Left forelimb (tissue), 1 donor: ENCODE measurements around the gene ADORA1.
A peak's percentile ranks its signal among the peaks of the same experiment; 100 is the strongest.

ENCODE experiments used
- DNase-seq: peaks from one replicate; pipeline ENCODE4 v3.0.0-alpha.2; 2018; ENCODE audit warnings: low spot score

The ADORA1 gene

DNA sequence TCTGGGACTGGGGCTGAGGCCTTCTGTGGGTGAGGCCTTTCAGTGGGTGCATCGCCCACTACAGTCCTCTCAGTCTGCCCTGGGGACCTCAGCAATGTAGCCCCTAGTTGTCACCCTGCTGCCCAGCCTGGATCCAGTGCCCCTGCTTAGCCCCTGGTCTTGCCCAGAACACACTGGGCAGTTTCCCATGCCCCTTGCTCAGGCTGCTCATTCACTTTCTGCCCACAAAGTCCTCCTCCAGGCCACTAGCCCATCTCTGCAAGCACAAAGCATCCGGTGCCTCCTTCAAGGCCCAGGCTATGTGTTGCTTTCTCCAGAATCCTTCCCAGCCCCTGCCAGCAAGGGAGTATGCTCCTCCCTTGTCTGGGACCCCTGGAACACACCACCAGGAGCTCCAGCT is 5.4 kb upstream of the ADORA1 start:
- DNase-seq = peak; percentile 14

DNA sequence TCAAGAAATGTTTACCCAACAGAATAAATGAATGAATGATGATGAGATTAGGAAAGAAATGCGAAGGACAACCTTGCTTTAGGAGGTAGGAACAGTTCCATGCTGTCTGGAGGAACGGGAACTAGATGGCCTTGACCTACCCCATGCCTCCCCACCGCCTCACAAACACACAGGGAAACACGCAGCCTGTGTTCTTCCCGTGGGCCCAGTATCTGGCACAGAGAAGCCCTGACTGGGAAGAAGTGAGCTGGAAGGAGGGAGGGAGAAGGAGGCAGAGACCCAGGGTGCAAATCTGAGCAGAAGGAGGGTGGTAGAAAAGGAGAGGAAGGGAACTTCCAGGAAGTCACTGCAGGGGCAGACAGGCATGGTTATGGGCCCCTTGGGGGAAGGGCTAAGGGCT is 3.5 kb upstream of the ADORA1 start:
- DNase-seq = peak; percentile 15

DNA sequence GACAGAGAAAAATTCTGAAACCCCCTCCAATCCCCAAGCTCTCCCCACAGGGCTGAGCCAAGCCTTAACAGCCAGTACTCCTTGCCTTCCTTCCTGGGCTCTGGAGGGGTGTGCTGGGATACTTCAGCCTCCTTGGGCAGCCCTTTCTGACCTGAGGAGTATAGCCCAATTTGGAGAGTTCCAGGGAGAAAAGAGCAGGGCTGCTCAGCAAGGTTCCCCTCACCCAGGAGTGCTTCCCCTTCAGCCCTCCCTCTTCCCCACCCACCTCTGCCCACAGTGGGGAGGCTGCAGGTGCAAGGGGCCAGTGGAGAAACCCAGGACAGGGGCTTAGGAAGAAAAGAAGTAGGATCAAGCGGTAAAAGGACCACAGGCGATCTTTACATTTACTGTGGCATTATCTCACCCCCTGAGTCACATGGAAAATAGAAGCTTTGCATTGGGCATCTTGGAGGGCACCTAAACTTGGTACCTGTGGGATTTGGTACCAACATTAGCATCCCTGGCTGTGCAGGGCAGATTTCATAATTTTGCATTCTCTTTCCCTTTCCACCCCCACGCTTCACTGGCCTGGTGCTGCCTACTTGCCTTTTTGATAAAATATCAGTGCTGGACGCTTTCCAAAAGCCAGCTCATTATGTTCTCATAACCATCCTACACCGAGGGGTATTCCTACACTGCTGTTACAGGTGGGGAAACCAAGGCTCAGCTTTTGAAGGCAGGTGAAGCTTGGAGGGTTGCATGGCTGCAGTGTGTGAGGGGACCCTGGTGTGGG is 2.8 kb upstream of the ADORA1 start:
- no peak for DNase-seq

DNA sequence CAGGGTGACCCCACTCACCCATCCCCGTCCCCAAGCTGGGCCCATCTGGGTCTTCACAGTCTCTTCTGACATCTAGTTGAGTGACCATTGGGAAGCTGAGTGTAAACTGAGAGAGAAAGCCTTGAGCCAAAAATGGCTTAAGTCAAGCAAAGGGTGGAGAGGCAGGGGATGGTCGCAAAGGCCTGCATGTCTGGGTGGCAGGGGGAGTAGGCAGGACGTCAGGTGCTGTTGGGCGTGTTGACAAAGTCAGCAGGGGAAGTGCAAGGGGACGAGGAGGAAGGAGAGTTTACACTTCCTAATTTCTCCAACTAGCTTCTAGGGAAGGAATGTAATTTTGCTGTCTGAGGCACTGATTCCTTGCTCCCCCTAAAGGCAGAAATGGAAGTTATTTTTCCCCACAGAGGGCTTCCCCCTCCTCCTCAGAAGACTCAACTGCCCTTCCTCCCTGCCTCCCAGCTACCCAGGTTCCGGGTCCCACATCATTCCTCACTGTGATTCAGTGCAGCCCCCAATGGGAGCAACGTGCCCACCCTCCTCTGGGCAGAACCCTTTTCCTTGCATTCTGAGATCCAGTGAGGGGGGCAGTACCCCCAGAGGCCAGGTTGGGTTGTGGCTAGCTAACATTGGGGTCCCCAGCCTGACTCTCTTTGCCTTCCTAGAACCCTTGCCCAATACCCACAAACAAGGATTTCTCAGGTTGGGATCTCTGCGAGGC is 1.2 kb upstream of the ADORA1 start:
- DNase-seq = peak; percentile 53

DNA sequence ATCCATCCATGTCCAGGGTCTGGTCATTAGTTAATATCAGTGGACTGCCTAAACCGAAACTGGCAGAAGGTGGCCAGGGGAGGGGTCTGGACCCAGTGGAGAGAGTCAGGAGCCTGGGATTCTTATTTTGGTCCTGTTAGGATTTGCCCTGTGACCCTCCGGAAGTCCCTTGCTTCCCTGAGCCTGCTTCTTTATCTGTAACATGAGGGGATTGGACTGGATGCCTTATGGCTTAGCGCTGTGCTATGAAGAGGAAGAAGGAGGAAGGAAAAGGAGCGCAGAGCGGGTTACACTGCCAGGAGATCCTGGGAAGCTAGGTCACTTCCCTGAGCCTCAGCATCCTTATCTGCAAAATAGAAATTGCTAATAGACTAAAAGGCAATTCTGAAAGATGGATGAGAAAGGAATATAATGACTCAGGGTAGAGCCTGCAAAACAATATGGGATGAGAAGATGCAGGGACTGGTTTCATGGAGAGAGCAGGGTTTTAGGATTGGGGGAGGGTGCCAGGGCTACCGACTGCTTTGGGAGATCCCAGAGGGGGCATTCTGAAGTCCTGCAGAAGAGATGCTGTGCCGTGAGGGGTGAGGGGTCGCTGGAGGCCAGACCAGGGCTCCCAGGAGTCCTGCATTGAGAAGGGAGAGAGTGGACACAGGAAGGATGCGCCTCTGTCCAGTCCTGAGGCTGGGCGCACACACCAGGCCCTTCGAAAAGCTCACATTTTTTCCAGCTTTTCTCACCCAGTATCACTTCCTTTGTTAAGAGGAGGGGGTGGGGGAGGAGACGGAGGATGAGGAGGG is 460 bp upstream of the ADORA1 start:
- DNase-seq = peak; percentile 14

DNA sequence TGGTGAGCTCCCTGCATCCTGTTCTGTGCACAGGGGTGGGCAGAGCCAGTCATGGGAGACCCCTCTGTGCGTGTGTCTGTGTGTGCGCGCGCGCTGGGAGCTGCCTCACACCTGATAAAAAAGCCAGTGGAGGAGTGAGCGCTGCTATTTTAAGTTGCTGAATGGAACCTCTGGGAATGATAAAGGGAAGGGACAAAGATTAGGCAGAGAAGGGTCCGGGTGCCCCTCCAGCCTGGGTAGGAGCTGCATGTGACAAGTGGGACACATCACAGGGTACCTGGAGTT is 847 bp downstream of the ADORA1 start:
- DNase-seq = no peak

- DNase-seq = peak; percentile 63
These were observed 1.4 kb downstream of the ADORA1 start for GRCh38 chr1:203128716-203129500.

DNA sequence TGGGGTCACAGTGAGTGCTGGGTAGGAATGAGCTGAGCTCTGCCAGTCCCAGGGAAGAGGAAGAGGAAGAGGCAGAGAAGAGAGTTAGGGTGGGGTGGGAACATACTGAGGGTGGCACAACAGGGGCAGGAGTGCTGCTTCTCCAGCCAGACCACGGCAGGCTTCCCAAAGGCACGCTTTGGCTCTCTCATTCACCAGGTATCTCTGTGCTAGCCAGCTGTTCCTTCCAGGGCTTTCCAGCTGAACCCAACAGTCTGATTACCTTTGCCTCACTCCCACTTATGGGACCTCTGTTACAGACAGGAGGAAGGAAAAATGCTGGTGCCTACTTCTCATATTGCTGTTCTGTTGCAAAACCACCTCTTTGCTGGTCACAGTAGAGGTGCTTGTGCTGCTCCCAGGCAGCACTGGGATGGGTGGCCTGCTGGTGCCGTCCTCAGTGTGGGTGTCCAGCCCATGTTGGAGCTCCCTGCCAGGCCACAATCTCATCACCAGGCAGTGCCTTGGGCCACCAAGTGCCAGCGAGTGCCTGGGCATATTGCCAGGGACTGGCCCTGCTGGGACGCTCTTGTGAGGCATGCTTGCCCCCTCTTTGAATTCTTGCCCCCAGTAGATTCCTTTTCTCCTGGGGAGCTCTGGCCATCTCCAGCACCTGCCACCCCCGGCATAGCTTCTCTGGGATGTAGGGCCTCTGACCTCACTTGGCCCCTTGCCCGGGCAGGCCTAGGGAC is 2.1 kb downstream of the ADORA1 start:
- peak; percentile 54 for DNase-seq

GRCh38 chr1:203130358-203130985 is 2.9 kb downstream of the ADORA1 start:
- DNase-seq = peak; percentile 14

DNA sequence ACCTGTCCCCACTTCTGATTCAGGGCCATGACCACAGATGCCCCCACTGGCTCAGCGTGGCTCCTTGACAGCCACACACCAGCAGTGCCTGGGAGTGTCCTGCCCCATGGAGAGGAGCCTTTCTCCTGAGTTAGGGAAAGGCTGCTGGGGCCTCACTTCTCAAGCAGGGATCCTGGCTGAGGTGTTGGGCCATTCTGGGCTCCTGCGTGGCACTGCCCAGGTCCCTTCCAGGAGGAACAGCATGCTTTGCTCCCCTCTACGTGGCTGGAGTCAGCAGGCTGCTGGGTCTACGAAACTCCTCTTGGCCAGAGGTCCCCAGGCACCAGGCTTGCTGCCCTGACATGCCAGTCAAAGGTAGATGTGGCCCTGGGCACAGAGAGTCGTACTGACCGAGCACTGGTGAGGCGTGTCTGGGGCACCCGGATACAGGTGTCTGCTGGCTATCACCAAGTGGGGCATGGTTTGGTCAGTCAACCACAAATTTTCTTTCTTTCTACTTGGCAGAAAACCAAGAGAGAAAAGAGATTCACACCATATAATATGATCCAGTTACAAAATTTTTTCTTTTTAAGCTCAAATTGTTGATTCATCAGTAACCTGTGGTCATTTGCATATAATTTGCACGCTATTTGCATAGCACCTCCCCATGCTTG is 4.1 kb downstream of the ADORA1 start:
- DNase-seq = no peak

DNA sequence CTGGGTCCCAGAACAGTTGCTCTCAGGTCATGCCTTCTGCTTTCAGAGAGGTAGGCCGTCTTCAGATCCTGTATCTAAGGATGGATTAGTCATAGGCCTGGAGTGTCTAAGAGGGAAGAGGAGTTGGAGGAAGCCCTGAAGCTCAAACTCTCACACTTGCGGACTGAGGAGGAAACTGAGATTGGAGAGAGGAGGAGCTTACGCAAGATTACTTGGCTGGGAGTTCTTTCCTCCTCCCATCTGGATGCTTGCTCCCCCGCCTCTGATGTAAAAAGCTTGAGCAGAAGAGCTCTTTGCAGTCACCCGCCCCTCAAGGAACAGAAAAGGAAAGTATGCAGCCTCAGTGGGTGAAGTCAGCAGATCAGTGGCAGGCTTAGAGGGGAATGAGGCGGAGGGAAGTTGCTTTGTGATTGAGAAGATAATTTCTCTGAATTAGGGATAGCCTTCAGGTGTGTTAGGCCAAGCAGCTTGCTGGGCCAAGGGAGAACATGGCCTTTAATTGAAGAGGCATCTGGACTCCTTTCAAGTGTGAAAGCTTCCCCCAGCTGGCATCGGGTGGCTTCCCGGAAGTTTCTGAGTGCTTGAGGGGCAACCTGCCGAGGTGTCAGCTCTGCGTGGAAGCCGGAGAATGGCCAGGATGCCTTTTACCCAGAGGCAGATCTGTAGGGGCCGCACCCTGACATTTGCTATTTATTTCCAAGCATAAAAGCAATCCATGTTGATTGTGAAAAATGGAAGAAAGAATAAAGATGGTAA is 6.6 kb downstream of the ADORA1 start:
- DNase-seq = no peak

GRCh38 chr1:203135636-203136305 is 8.2 kb downstream of the ADORA1 start:
- no peak for DNase-seq

- DNase-seq = no peak
These were observed 9.0 kb downstream of the ADORA1 start for GRCh38 chr1:203136409-203137042.

DNA sequence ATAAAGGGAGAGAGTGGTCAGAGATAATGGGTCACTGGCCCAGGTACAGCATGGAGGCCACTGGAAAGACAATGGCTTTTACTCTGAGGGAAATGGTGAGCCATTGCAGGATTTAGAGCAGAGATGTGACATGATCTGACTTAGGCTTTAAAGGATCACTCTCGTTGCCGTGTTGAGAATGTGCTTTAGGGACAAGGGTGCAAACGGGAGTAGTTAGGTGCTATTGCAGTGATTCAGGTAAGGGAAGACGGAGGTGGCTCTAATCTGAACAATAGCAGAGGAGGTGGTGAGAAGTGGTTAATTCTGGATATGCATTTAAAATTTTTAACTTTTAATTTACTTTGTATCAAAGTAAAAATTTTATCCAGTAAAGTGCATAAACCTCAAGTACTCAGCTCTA is 9.8 kb downstream of the ADORA1 start:
- DNase-seq = no peak

DNA sequence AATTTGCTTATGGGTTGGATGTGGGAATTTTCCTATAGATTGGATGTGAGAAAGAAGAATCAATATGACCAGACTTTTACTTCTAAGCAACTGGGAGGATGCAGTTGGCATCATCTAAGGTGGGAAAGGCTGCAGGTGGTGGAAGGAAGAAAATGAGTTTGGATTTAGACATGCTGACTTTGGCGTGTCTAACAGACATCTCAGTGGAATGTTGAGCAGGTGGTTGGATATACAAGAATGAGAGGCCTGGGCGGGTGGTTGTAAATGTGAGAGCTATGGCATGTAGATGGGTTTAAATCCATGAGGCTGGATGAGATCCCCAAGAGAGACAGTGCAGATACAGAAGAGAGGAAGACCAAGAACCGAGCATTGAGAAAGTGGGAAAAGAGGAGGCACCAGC is 10.5 kb downstream of the ADORA1 start:
- no peak for DNase-seq

- DNase-seq = no peak
These were observed 12.5 kb downstream of the ADORA1 start for GRCh38 chr1:203139976-203140475.

GRCh38 chr1:203140743-203141520 is 13.4 kb downstream of the ADORA1 start:
- no peak for DNase-seq

DNA sequence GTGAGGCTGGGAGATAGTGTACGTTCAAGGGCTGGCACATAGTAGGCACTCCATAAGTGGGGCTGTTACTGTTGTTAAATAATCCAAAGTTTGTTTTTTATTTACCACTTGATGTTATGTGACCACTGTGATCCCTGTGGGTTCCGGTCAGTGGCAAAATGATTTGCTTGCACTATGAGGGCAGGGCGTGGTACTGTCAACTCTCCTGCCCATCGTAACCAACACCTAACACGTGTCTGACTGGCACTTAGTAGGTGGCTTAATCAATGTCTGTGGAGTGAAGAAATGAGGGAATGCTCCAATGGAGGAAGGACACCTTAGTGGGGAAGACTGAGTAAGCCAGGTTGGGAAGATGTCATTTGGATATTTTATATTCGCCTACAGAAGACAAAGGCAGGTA is 14.6 kb downstream of the ADORA1 start:
- DNase-seq = no peak
